Measurements from ENCODE around the gene MANBA.

The MANBA gene

DNA sequence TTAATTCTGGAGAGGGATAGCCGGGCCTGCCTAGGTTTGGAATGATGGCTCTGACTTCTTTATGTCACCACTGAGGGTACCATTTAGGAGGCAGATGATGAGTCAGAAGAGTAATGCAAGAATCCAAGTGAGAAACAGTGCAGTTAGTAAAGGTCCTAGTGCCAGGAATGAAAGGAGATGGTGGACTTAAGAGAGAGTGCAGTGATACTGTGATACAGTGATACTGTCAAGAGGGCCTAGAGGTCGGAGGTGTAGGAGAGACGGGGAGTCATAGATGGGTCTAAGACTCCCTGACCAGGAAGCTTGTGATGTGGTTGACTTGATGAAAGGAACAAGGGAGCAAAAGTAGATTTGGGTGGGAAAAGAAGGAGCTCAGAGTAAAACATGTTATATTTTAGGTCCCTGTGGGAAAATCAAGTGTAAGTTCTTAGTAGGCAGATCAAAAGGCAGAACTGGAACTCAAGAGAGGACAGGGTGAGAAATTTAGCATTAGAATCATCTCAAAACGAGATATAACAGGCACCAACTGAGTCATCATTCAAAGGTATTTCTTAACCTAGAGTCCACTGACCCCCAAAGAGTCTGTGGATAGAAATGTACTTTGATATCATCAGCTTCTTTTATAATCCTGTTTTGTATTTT, 174.6 kb downstream of the MANBA start:
- no peak for DNase-seq

DNA sequence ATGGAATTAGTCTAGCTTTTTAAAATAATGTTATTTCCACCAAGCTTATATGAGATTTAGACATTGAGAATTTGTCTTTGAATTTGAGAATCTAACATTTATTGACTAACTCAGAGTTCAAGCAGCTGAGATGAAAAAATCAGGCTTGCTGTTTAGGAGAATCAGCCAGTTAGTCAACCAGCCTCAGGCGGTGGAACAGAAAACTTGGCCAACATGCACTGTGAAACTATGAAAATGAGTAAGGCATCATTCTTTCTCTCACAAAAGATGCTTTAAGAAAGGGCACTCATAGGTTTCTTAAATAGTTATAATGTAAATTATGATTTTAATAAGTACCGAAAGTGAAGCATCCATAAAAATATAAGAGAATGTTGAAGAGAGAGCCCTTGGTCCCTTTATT, 175.4 kb downstream of the MANBA start:
- no peak for DNase-seq

DNA sequence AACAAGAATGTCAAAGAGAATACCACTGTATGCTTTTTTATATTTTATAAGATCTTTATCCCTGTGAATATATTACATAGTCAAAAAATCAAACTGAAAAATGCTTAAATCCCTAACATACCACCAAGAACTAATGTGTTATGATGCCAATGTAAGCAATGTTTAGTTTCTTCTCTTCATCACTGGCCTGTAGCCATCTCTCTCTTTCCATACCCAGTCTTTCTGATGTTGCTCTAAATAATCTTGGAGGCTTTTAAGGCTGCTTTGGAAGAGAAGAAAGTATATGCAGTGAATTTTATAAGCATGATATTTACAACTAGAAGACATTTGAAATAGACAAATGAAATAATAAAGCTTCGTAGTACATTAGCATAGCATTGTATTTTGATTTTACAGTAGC, 176.7 kb downstream of the MANBA start:
- DNase-seq = no peak

Data from inflammatory macrophage treated with lipopolysaccharide for 1 hour (primary cell).